SK-MEL-5 (cell line): ENCODE results near the gene CD6. TPM values are rescaled to one million over a fixed set of nuclear protein-coding genes. Genes with fewer than 3 reads are reported as not detected.

Source experiments
- DNase-seq: peaks from one replicate; pipeline ENCODE4 v3.0.0-alpha.2; 2016; ENCODE audit warnings: low read depth, low spot score
- in situ Hi-C: cut with HindIII; loops from 2 replicates; pipeline ENCODE4 v1.10.0; 2016; ENCODE audit warnings: low sequenced_read_pairs, high pct_unique_total_duplicates, low pct_unique_long_range_greater_than_20kb
- total RNA-seq: library from RNA; depleted of rRNA; stranded (reverse); fragments of >200 nt; shearing (Covaris generic); gene quantifications from 2 replicates; pipeline ENCODE4 v1.2.3, GENCODE V29; 2014

Gene CD6
- total RNA-seq, 1 experiment from 2014 or later = not detected

- DNase-seq = no peak
- in situ Hi-C loops = no loop called here
Measured at GRCh38 chr11:61028135-61028729, 56.8 kb downstream of the CD6 start.

- DNase-seq = no peak
- in situ Hi-C loops = no loop called here
Measured at GRCh38 chr11:61032824-61033223, 61.3 kb downstream of the CD6 start.

GRCh38 chr11:61033417-61033816 is 61.9 kb downstream of the CD6 start:
- in situ Hi-C loops = no loop called here
- no peak for DNase-seq

- in situ Hi-C loops = no loop called here
- DNase-seq = no peak
Measured at GRCh38 chr11:61034111-61034510, 62.6 kb downstream of the CD6 start.

DNA sequence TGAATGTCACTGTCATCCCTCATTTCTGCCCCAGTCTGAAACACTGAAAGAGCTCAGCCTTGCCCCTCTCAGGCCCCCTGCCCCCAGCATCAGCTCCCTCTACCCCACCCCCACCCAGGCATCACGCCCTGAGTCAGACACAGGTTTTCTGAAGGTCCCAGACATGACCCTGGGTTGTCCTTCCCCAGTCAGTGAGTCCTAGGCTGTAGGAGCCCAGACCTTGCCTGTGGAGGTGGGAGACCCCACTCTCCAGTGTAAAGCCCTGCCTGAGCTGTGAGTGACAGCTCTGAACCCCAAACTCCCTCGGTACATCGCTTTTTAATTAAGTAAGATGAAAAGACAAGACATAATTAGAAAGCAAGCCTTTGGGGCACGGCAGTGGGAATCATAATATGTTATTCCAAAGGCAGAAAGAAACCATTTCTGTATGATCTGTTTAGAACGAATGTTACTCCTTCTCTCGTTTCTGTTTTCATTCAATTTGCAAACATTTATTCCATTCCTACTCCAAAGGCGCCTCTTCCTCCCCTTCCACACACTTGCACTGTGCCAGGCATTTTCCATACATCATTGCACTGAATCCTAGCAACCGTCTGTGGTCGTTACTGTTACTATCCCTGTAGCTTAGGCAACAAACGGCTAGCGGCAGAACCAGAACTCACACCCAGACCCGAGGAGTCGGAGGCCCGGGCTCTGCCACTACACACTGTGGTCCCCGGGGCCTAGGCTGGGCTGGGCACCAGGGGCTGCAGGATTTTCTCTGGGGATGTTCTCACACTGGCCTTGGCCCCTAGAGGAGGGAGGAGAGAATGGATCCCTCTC is 63.4 kb downstream of the CD6 start:
- in situ Hi-C loops = no loop called here
- no peak for DNase-seq

DNA sequence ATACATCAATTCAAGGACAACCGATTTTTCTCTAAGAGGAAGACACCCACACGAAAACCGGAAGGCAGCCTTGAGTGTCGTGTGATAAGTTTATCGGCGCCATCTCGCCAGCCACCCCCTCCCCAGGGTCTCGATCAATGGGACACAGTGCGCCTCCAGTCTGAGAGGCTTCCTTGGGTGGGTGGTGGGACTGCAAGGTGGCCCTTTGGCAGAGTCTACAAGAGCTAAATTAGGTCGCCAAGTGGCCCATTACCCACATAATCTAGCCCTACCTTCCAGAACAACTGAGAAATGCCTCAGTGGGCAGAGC is 64.0 kb downstream of the CD6 start:
- in situ Hi-C loops = no loop called here
- DNase-seq = no peak

DNA sequence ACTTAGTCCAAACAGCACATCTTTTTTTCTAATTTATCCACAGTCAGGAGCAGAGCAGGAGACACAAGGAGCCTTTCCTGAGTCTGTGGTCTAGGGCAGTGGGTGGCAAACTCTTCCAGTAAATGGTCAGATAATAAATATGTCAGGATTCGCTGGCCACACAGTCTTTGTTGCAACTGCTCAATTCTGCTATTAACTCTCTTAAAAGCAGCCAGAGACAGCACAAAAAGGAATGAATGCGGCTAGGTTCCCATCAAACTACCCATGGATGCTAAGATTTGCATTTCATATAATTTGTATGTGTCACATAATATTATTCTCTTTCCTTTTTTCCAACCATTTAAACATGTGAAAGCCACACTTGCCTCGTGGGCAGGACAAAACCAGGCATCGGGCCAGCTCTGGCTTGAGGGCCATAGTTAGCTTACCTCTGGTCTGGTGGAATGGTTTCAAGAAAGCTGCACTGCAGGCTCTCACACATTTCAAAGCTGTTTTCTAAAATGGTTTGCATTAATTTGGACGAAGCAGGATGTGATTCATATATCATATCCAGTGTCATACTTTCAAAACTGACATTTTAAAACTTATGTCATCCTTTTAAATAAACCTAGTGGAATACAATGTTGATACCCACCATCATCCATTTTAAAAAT is 66.1 kb downstream of the CD6 start:
- DNase-seq = peak; percentile 3
- in situ Hi-C loops = no loop called here

DNA sequence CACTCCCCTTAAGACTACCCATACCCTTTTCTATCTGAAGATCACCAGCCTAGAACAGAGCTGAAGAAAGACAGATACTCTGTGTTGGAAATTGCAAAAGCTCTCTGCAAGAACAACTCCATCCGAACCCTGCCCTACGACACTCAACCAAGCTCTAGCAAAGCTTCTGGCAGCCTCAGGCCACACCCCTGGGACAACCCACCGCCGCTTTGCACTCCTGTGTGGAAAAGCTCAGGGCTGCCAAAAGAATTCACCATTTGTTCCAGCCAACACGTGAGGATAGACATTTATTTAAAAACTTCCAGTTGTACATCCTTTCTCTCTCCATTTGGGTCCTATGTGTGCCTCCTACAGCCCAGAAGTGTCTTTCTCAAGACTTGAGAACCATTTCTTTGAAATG is 68.4 kb downstream of the CD6 start:
- DNase-seq = no peak
- in situ Hi-C loops = no loop called here

DNA sequence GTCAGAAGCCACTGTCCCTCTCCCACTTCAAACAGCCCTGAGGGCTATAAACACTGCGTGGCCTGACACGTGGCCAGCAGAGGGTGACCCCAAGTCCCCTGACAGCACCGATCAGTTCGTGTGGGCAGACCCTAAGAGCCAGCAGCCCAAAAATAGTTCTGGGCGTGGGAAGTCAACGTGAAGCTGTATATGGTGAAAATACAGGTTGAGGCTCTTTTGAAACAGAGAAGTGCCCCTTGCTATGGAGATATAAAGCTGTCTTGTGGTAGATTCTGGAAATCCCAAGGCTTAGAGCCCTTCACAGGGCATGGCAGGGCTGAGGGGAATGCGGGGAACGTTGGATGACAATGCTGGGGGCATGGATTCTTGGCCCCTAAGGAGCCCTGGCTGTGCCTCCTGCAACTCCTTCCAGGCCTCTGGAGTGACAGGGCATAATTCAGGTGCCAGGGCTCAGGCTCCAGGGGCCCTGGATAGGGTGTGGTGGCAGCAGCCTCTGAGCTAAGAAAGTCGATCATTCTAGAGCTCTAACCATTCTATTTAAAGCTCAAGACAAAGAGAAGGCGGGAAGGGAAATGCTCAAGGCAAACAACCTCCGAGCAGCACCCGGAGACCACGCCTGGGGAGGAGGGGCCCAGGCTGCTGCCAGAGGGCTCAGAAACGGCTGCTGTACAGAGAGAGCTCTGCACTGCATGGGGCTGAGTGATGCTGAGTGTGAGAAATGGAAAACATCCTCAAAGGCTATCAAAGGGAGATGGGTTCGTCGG is 70.5 kb downstream of the CD6 start:
- in situ Hi-C loops = no loop called here
- DNase-seq = no peak

DNA sequence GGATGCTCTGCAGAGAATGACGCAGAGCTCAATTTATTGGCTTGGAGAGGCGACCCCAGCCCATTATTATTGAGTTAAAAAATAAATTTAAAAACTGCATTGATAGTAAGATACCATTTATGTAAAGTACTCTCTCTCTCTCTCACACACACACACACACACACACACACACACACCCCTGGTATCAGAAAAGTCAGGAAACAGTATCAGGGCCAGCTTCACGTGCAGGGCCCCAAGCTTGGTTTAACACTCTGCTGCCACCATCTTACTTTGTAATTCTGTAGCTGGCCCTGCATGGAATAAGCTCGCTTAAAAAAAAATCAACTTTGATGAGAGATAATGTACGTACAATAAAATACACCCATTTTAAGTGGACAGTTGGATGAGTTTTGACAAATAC is 71.1 kb downstream of the CD6 start:
- in situ Hi-C loops = no loop called here
- DNase-seq = no peak

DNA sequence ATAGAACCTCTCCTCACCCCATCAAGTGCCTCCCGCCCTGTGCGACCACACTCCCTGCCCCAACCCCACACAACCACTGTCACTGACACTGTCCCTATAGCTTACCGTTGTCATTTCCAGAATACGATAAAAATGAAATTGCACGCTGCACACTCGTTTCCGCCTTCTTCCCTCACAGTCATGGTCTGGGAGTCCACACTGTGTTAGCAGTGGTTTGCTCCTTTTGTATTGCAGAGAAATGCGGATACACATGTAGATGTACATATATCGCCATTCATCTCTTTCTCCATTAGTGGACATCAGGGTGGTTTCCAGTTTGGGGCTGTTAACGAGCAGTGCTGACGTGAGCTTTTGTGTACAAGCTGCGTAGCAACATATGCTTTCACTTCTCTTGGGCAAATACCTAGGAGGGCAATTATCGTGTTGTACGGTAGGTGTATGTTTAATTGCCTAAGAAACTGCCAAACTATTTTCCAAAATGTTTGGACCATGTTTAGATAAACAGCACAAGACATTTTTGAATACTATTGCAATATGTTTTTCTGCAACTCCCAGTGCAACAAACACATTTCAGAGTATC is 71.6 kb downstream of the CD6 start:
- in situ Hi-C loops = no loop called here
- DNase-seq = no peak

GRCh38 chr11:61045271-61045670 is 73.8 kb downstream of the CD6 start:
- in situ Hi-C loops = no loop called here
- no peak for DNase-seq

DNA sequence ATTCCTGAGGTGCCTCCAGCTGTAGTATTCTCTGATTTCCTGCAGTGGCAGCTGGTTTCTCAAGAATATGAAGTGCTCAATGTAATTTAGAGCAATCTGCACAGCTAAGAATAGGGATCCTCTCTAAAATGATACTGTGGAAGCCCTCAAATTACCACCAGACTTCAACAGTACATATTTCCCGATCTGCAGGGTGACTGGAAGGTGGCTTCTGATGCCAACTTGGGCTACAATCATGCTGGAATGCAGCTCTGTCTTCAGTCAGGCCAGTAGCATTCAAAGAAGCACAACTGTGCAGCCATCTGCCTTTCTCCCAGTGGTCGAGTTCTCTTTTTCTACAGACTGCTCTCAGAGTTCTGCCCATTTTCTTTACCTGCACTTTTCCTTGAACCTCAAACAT is 75.4 kb downstream of the CD6 start:
- no peak for DNase-seq

DNA sequence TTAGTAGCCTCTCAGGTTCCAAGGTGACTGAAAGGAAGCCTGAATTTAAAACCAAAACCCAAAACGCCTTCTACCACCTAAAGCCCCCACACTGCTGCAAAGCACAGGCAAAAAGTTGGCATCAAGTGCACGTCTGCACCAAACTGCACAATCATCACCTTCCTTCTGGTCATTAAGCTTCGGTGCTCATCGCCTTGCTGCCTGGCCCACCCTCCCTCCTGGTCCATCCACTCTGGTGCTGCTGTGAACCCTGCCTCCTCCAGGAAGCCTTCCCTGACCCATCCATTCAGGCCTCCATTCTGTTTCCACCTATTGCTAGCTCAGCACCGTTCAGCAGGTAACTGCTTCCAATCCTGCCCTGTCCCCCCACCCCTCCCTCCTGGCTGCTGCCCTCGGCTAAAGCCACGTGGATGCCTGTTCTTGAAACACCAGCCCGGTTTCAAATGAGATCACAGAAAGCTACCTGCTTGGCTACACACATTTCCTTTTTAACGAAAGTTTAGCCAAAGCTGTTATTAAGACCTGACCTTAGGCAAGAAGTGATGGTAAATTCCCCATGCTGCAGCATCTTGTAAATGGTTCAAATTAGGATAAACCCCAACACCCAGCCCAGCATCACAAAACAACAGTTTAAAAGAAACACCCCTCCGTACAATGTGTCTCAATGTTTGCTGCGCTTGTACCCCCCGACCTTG is 77.0 kb downstream of the CD6 start:
- DNase-seq = no peak
- in situ Hi-C loops = no loop called here

More for the DNA sequence above, 75.4 kb downstream of the CD6 start:
- in situ Hi-C loops = no loop called here

DNA sequence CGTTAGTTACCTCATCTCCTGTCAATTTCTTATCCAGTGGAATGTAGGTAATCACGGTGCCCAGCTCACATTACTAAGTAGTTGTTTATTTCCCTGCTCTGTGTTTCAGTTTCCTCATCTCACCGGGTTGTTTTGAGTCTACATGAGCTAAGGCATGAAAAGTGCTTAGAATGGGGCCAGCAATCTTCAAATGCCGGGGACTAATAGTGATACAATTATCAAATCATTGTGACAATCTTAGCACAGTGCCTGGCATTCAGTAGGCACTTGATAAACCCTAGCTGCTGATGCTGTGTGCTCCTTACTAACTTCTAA is 77.5 kb downstream of the CD6 start:
- in situ Hi-C loops = no loop called here

GRCh38 chr11:61049859-61050258 is 78.4 kb downstream of the CD6 start:
- DNase-seq = no peak
- in situ Hi-C loops = no loop called here

More for the DNA sequence above, 77.5 kb downstream of the CD6 start:
- no peak for DNase-seq

GRCh38 chr11:61052182-61052972 is 80.9 kb downstream of the CD6 start:
- DNase-seq = no peak
- in situ Hi-C loops = no loop called here
